AG20443 (cell line): ENCODE results near the gene CLDN14.
A peak's percentile ranks its signal among the peaks of the same experiment; 100 is the strongest.

Source experiments
- DNase-seq: peaks from one replicate; pipeline ENCODE4 v3.0.0; 2012; ENCODE audit warnings: low spot score, mixed read lengths

Gene CLDN14

GRCh38 chr21:36471254-36471723 lies 8.6 kb downstream of the CLDN14 start:
- DNase-seq, result no peak

DNA sequence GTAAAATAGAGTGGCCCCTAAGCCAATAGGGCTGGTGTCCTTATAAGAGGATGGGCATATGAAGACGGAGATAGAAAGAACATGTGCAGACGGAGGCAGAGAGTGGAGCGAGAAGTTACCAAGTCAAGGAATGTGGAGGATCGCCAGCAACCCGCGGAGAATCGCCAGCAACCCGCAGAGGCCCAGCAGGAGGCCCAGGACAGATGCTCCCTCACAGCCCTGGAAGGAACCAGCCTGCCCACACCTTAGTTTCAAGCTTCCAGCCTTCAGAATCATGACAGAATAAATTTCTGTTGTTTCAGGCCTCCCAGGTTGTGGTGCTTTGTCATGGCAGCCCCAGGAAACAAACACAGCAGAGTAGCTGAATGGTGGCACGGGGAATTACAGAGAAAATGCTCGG lies 9.6 kb downstream of the CLDN14 start:
- no peak for DNase-seq

- no peak for DNase-seq
Observed at GRCh38 chr21:36466061-36466511, 13.8 kb downstream of the CLDN14 start.

DNA sequence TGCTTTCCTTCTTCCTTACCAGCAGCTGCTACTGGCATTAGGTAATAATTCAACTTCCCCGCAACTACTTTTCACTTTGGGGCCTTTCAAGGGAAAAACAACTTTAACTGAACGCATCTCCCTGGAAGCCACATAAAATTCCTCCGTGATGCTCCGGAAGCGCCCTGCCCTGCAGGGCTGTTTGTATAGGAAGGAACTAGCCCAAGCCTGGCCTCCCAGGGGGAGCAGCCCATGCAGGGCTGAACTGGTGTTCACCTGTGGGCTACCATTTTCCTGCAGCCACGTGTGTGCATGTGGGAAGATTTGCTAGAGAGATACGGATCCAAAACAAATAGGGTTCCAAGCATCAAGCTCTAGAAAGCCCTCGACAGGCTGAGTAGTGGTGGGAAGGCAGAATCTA lies 14.4 kb downstream of the CLDN14 start:
- DNase-seq, result no peak

- no peak for DNase-seq
Observed at GRCh38 chr21:36464590-36464989, 15.3 kb downstream of the CLDN14 start.

GRCh38 chr21:36463991-36464390 lies 15.9 kb downstream of the CLDN14 start:
- DNase-seq, result no peak

DNA sequence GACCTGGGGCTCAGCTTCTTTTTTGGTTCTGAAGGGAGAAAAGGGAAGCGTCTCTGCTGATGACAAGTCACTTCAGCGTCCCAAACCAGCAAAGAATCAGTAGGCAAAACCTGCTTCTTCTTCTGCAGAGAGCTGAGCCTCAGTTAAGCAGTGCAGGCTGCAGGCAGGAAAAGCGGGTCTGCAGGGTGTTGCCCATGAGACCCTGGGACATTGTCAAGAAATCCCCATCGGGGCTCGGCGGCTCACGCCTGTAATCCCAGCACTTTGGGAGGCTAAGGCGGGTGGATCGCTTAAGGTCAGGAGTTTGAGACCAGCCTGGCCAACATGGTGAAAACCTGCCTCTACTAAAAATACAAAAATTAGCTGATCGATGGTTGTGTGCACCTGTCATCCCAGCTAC lies 16.7 kb downstream of the CLDN14 start:
- DNase-seq, result no peak

DNA sequence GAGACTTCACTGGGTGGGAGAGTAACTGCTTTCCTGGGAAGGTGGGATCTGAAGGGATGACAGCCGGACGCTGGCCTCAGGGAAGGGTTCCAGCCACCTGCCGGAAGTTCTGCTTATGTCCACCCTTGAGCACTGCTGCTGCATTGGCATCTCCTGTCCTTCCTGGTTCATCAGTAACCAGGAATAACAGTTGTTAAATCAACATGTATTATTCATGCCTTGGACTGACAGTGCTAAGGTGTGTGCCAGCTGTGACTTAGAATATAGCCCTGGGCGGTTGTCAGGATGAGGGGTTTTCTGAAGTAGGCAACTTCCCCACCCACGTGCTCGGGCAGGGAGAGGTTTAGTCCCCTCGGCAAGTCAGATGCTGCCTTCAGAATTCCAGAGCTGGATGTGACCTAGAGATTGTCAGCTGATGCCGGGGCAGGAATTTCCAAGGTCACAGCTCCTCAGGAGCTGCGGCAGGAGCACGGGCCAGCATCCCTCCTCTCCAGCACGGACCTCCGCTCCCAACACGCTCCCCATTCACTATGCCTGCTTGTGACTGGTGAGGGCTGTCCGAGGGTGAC lies 17.9 kb downstream of the CLDN14 start:
- DNase-seq, result no peak

DNA sequence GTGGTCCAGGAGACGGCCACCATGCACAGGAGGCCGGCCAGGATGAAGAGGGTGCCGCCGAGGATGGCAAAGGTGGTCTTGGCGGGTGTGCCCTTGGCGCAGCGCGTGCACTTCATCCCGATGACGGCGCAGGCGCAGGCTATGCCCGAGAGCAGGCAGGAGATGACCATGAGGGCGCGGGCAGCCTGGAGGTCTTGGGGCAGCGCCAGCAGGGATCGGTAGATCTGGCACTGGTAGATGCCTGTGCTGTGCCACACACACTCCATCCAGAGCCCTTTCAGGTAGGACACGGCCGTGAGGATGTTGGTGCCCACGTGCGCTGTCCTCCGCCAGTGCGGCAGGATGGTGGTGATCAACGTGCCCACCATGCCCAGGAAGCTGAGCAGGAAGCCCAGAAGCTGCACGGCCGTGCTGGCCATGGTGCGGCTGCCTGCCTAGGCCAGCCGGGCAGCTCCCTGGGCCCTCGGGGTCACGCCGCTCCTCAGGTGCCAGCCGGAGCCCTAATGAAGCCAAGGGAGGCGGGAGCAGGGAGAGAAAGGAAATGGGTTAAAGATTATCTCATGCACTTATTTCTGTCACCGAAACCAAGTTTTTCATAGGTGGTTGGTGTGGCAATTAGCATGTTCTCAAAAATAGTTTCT lies 18.5 kb downstream of the CLDN14 start:
- no peak for DNase-seq

GRCh38 chr21:36460866-36461265 lies 19.1 kb downstream of the CLDN14 start:
- DNase-seq, result no peak

DNA sequence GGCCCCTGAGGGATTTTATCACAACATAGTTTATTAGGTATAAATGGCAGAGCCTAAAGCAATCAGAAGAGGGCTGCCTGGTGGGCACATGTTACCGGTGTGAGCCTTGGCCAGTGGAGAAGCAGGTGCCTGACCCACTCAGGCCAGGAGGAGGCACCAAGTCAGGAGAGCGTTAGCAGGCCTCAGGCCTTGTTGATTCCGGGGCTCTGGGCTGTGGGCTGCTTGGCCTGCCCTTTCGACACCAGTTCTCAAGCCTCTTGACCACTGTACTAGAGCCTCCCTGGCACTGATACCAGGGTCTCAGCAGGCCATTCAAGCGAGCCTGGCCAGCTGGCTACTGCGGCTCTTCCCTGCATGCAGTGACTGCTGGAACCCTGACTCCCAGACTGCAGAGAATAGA lies 20.8 kb downstream of the CLDN14 start:
- DNase-seq, result no peak

DNA sequence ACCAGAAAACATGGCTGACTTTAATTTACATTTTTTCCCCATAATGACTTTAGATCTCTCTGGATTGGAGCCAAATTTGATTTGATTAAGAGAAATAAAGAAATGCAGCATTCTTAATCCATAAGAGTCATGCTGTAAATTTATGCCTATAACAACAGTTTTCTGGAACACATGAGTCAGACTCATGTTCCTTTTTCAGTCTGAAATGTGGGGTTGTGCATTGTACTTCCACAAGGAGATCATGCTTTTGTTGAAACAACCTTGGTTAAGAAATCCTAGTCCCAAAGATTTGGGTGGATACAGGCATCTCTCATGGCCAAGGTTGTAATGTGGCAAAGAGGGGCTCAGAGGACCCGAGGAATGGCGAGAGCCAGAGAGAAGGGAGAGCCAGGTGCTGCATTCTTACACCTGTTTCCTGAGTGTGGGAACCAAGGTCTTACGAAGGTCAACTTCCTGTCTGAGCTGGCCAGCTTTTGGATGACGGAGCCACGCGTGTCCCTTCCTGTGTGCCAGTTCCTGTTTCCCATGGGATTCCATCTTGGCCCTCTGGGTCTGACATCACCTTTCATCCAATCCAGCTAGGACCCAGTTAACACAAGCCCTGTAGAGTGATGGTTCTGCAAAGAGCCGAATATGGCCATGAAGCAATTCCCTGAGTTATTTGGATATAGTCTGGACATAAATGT lies 23.1 kb downstream of the CLDN14 start:
- DNase-seq, result no peak

- DNase-seq, result no peak
Observed at GRCh38 chr21:36454706-36455105, 25.2 kb downstream of the CLDN14 start.

DNA sequence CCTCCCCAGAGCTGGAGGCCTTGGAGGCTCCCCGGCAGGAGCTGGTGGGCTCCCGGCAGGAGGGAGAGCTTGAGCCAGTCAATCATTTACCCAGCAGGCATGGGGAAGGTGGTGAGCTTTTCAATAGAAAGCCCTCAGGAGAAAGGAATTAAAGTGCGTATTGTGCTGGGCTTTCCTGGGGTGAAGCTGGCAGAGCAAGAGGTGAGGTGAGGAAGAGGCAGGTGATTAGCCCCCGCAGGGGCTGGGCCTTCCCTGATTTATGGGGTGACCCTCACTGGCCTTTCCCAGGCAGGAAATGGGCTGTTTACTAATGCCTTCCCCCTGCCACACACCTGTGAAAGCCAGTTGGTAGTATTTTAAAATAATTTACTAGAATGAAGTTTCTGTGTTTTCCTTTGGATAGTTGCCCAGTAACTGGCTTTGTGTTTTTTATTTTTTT lies 25.8 kb downstream of the CLDN14 start:
- DNase-seq, result no peak

DNA sequence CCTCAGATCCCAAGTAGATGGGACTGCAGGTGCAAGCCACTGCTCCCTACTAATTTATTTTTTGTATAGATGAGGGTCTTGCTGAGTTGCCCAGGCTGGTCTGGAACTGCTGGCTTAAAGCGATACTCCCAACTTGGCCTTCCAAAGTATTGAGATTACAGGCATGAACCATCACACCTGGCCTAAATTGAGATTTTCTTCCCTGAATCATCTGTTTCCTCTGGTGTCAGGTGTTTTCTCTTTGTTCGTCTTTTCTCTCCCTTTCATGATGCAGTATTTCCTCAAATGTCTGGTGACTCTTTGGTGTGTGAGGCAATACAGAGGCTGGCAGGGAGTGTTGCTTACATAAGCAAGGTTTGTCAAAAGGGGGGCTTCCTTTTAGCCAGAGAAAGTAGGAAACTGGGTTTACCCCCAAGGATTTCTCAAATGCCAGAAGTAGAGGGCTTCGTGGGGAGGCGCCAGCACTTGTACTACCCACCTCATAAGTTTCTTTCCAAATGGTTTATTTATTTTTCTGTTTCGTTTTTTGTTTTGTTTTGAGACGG lies 27.6 kb downstream of the CLDN14 start:
- no peak for DNase-seq

DNA sequence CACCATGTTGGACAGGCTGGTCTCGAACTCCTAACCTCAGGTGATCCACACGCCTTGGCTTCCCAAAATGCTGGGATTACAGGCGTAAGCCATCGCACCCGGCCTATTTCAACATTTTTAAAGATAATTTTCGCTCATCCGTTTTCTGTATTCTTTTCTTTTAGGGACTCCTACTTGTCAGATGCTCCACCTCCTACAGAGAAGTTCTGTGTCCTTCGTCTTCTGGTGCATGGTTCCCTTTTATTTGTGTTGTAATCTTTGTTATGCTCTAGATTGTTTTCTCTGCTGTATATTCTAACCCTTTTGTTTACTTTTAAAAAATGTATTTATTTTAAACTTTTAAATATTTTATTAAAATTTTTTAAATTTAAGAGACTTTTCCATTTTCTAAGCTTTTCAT lies 28.4 kb downstream of the CLDN14 start:
- no peak for DNase-seq

GRCh38 chr21:36450511-36450910 lies 29.4 kb downstream of the CLDN14 start:
- DNase-seq, result no peak

DNA sequence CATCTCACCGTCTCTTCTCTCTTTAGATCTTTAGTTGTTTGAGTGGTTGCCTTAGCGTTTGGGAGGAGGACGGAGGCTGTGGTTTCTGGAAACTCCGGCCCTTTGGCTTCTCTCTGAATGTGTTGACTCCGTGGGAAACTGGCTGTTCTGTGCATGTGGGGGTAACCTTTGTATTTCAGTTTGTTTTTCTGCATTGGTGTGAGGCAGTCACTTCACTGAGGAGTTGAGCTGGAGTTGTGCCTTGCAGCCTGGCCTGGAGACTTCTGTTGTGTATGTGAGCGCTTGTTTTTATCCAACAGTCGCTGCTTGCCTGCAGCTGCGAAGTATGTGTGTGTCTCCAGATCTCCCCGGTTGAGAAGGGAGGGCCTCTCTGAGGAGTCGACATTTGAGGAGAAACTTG lies 33.6 kb downstream of the CLDN14 start:
- DNase-seq, result no peak

- no peak for DNase-seq
Observed at GRCh38 chr21:36441715-36442114, 38.2 kb downstream of the CLDN14 start.

- peak; percentile 67 for DNase-seq
Observed at GRCh38 chr21:36437745-36438128, 42.2 kb downstream of the CLDN14 start.

DNA sequence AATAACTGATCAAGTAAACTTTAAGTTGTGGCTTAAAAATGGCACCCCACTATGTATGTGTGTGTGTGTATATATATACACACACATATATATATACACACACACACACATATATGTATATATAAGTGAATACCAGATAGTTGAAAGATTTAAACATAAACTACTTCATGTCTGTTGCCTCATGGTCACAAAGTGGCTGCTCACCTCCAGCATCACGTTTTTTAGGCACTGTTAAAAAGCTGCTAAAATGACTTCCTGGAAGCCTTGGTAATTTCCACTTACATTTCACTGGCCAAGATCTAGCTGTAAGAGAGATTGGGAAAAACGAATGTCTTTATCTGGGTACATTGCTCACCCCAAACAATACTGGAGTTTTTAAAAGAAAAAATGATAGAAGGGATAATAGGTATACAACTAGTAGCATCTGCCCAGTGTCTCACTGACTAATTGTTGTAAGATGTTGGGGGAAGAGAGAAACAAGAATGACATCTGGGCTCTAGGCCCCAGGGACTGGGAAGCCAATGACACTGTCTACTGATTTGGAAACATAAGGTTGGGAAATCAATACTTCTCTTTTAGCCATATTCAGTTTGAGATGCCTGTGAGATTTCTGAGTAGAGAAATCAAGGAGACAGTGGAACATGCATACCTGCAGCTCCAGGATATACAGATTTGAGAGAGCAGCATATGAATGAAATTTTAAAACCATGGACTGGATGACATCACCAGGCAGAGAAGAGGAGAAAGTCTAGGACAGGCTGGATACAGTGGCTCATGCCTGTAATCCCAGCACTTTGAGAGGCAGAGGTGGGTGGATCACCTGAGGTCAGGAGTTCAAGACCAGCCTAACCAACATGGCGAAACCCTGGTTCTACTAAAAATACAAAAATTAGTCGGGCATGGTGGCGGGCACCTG lies 42.8 kb downstream of the CLDN14 start:
- DNase-seq, result no peak

- DNase-seq, result no peak
Observed at GRCh38 chr21:36434144-36434543, 45.8 kb downstream of the CLDN14 start.
